ENCODE measurements around the gene RAB4B.

DNA sequence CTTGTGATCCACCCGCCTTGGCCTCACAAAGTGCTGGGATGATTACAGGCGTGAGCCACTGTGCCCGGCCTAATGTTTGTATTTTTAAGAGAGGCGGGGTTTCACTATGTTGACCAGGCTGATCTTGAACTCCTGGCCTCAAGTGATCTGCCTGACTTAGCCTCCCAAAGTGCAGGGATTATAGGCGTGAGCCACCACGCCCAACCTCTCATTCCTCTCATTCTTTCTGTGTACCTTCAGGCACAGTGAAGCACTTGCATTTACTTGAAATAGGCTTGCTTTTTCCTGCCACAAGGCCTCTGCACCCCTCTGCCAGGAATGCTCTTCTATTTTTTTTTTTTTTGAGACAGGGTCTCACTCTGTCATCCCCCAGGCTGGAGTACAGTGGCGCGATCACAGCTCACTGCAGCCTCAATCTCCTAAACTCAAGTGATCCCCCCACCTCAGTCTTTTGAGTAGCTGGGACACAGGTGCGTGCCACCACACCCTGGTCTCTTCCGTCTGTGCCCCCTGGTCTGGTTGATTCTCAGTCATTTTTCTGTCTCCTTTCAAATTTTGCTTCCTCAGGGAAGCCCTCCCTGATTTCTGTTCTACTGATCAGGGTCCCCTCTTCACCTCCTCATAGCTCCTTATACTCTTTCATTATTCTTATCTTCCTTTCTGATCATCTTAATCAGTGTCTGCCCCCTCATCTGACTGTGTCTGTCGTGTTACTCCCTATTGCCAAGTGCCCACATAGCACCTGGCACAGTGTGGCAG is 42.9 kb upstream of the RAB4B start:
- TF ChIP-seq, protein P1, sequence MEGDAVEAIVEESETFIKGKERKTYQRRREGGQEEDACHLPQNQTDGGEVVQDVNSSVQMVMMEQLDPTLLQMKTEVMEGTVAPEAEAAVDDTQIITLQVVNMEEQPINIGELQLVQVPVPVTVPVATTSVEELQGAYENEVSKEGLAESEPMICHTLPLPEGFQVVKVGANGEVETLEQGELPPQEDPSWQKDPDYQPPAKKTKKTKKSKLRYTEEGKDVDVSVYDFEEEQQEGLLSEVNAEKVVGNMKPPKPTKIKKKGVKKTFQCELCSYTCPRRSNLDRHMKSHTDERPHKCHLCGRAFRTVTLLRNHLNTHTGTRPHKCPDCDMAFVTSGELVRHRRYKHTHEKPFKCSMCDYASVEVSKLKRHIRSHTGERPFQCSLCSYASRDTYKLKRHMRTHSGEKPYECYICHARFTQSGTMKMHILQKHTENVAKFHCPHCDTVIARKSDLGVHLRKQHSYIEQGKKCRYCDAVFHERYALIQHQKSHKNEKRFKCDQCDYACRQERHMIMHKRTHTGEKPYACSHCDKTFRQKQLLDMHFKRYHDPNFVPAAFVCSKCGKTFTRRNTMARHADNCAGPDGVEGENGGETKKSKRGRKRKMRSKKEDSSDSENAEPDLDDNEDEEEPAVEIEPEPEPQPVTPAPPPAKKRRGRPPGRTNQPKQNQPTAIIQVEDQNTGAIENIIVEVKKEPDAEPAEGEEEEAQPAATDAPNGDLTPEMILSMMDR (IDR thresholded peaks at IDR 0.05) = no peak
- TF ChIP-seq POLR2A (IDR thresholded peaks at IDR 0.05; ENCODE audit: low read depth) = no peak
- TF ChIP-seq EP300 (IDR thresholded peaks at IDR 0.05) = no peak

Measured in esophagus muscularis mucosa (tissue), 4 donors.